Measurements from ENCODE around the gene SMAD3. TPM values are rescaled to one million over a fixed set of nuclear protein-coding genes. Genes with fewer than 3 reads are reported as not detected.

Gene SMAD3
- total and polyA plus RNA-seq, 10 of the 15 experiments (the other 5 are each of a cell fraction or from before 2014, with no cell fraction given), result 5.6 to 43.2 (median 16.0) TPM

GRCh38 chr15:67164401-67164791 lies 99.0 kb downstream of the SMAD3 start:
- Histone ChIP-seq H3K79me2 (ENCODE audit: control insufficient read depth, insufficient read depth, low read length) (peaks cover 2% of the 10 kb centered on the region; the same call in 1 of the 2 replicates), H3K4me2 (ENCODE audit: control insufficient read depth, insufficient read depth) (no peak overlapping the region), H3K36me3 (ENCODE audit: control insufficient read depth in 2 of 2, insufficient read depth in 2 of 2, low read length in 1 of 2) (peaks cover 19 to 37% of the 10 kb centered on the region in 2 experiments), H2AFZ (ENCODE audit: control insufficient read depth, low read depth, low read length) (no peak overlapping the region), H3K4me3 (no peak overlapping the region), H3K4me1 (ENCODE audit: control insufficient read depth, insufficient read depth, low read length) (no peaks in the 10 kb centered on the region), H3K9me3 (replicated peaks; ENCODE audit: control insufficient read depth, insufficient read depth, low read length) (no peaks in the 10 kb centered on the region), H3K27me3 (replicated peaks in 1 of 2; ENCODE audit: control insufficient read depth in 2 of 2, insufficient read depth in 2 of 2, low read length in 1 of 2) (no peaks in the 10 kb centered on the region), H4K20me1 (ENCODE audit: control insufficient read depth, insufficient read depth) (peaks cover 3% of the 10 kb centered on the region; the same call in 1 of the 2 replicates), H3K9ac (ENCODE audit: control insufficient read depth, insufficient read depth, low read length) (no peak overlapping the region), H3K27ac (ENCODE audit: control insufficient read depth, insufficient read depth) (no peak overlapping the region; the same call in 1 of the 2 replicates)
- FAIRE-seq, result no peak
- ChIA-PET RAD21 (ENCODE audit: unreplicated experiment) (no interaction called here), POLR2A (interaction anchor here (1.5 kb wide), 1 partner anchor 14 kb away, joined by 3 read pairs; no protein-coding TSS in a partner anchor), SMC1A (ENCODE audit: uncharacterized antibody, unreplicated experiment) (interaction anchor here (0.7 to 1.1 kb wide), 2 partner anchors 8 to 25 kb away, joined by 3 read pairs; no protein-coding TSS in a partner anchor), CTCF (interaction anchor here (0.6 kb wide), 1 partner anchor 24 kb away, joined by 3 read pairs; no protein-coding TSS in a partner anchor)
- ATAC-seq, result no peak
- in situ Hi-C loops (cut with MboI), result no loop called here
- TF ChIP-seq TCF3 (IDR thresholded peaks at IDR 0.05; ENCODE audit: borderline replicate concordance, insufficient read depth, low read depth, low read length) (no peak), FOS (IDR thresholded peaks at IDR 0.05; ENCODE audit: borderline replicate concordance, extremely low read depth, insufficient read length) (no peak), MXI1 (IDR thresholded peaks at IDR 0.05; ENCODE audit: low read depth, low read length) (no peak)
- BruUV-seq (replicated peaks), result no TSS peak
- WGBS (ENCODE audit: insufficient coverage, insufficient replicate concordance, low lambda C conversion rate, missing lambda C conversion rate), result 100% methylated on average over 5 of the region's 5 CpGs
- DNase-seq (ENCODE audit: low read depth, low spot score), result no peak
- intact Hi-C loops (cut with micrococcal nuclease; ENCODE audit: unreplicated experiment), result no loop called here

- ChIA-PET CTCF (no interaction called here), RAD21 (ENCODE audit: unreplicated experiment) (no interaction called here), POLR2A (interaction anchor here (1.5 kb wide), 1 partner anchor 14 kb away, joined by 3 read pairs; no protein-coding TSS in a partner anchor), SMC1A (ENCODE audit: uncharacterized antibody, unreplicated experiment) (interaction anchor here (0.7 to 1.1 kb wide), 2 partner anchors 9 to 25 kb away, joined by 3 read pairs; no protein-coding TSS in a partner anchor)
- Histone ChIP-seq H3K27ac (ENCODE audit: control insufficient read depth, insufficient read depth) (no peak overlapping the region; the same call in 1 of the 2 replicates), H3K9ac (ENCODE audit: control insufficient read depth, insufficient read depth, low read length) (no peak overlapping the region), H3K4me1 (ENCODE audit: control insufficient read depth, insufficient read depth, low read length) (no peaks in the 10 kb centered on the region), H3K36me3 (ENCODE audit: control insufficient read depth in 2 of 2, insufficient read depth in 2 of 2, low read length in 1 of 2) (peaks cover 19 to 37% of the 10 kb centered on the region in 2 experiments), H3K9me3 (replicated peaks; ENCODE audit: control insufficient read depth, insufficient read depth, low read length) (no peaks in the 10 kb centered on the region), H3K4me2 (ENCODE audit: control insufficient read depth, insufficient read depth) (no peak overlapping the region), H4K20me1 (ENCODE audit: control insufficient read depth, insufficient read depth) (peaks cover 3% of the 10 kb centered on the region; the same call in 1 of the 2 replicates), H3K4me3 (no peak overlapping the region), H3K79me2 (ENCODE audit: control insufficient read depth, insufficient read depth, low read length) (peaks cover 2% of the 10 kb centered on the region; the same call in 1 of the 2 replicates), H3K27me3 (replicated peaks in 1 of 2; ENCODE audit: control insufficient read depth in 2 of 2, insufficient read depth in 2 of 2, low read length in 1 of 2) (no peaks in the 10 kb centered on the region), H2AFZ (ENCODE audit: control insufficient read depth, low read depth, low read length) (no peak overlapping the region)
- DNase-seq (ENCODE audit: low read depth, low spot score) (no peak), FAIRE-seq (no peak), ATAC-seq (no peak)
- intact Hi-C loops (cut with micrococcal nuclease; ENCODE audit: unreplicated experiment) (no loop called here), in situ Hi-C loops (cut with MboI) (no loop called here)
- TF ChIP-seq MYC (IDR thresholded peaks at IDR 0.05; ENCODE audit: insufficient read depth, insufficient read length, insufficient replicate concordance, low read length, severe bottlenecking) (no peak), TCF12 (IDR thresholded peaks at IDR 0.05; ENCODE audit: low read depth, low read length) (no peak), RBBP5 (conservative IDR thresholded peaks at IDR 0.05) (no peak), RELA (IDR thresholded peaks at IDR 0.05; ENCODE audit: borderline replicate concordance, partially characterized antibody) (no peak), NR2C1 (IDR thresholded peaks at IDR 0.05) (no peak), EGR1 (IDR thresholded peaks at IDR 0.05; ENCODE audit: borderline replicate concordance in 1 of 2, low read depth in 2 of 2, low read length in 2 of 2) (no peak), KAT2A (conservative IDR thresholded peaks at IDR 0.05; ENCODE audit: control insufficient read depth, low read depth, low read length) (no peak), FOXK2 (IDR thresholded peaks at IDR 0.05) (no peak), FOXM1 (IDR thresholded peaks at IDR 0.05; ENCODE audit: low read depth, low read length) (no peak), ZNF207 (IDR thresholded peaks at IDR 0.05; ENCODE audit: borderline replicate concordance) (no peak), NFYA (IDR thresholded peaks at IDR 0.05; ENCODE audit: borderline replicate concordance, low read depth, low read length) (no peak), ZSCAN29 (IDR thresholded peaks at IDR 0.05) (no peak), SIX5 (IDR thresholded peaks at IDR 0.05; ENCODE audit: low read depth, low read length, severe bottlenecking) (no peak), STAT1 (conservative IDR thresholded peaks at IDR 0.05) (no peak), NFYB (IDR thresholded peaks at IDR 0.05; ENCODE audit: insufficient read depth, low read depth, low read length) (no peak)
- 87% methylated on average over 17 of the region's 17 CpGs for WGBS (ENCODE audit: insufficient coverage, insufficient replicate concordance, low lambda C conversion rate, missing lambda C conversion rate)
- no TSS peak for BruUV-seq (replicated peaks)
Observed at GRCh38 chr15:67164811-67165253, 99.4 kb downstream of the SMAD3 start.
